Coronary artery (tissue), 2 donors: Measurements from ENCODE around the gene FIBIN.
A peak's percentile ranks its signal among the peaks of the same experiment; 100 is the strongest.
"Not testable (repeated sequence)": the region's sequence is repeated elsewhere in the genome, so short reads cannot be mapped to it uniquely, and the experiment has no call there.

Experiments used
- DNase-seq: peaks from one replicate; pipeline ENCODE4 v3.0.0-alpha.2; 2017; ENCODE audit warnings: low spot score
- H3K27ac ChIP-seq, 2 donors: fragments of 200-600 bp; sonication (generic); one replicate each; pipeline ENCODE4 v1.5.1; 2016 to 2019
- H3K4me3 ChIP-seq: fragments of 200-600 bp; sonication (generic); 2 replicates; pipeline ENCODE4 v1.5.1; 2016; ENCODE audit warnings: mild to moderate bottlenecking, moderate library complexity
- TF ChIP-seq, protein P1 (sequence below): fragments of 200-600 bp; sonication (generic); IDR thresholded peaks from one replicate; pipeline ENCODE4 v1.5.1; 2019; ENCODE audit warnings: antibody characterized with exemption

Gene FIBIN

DNA sequence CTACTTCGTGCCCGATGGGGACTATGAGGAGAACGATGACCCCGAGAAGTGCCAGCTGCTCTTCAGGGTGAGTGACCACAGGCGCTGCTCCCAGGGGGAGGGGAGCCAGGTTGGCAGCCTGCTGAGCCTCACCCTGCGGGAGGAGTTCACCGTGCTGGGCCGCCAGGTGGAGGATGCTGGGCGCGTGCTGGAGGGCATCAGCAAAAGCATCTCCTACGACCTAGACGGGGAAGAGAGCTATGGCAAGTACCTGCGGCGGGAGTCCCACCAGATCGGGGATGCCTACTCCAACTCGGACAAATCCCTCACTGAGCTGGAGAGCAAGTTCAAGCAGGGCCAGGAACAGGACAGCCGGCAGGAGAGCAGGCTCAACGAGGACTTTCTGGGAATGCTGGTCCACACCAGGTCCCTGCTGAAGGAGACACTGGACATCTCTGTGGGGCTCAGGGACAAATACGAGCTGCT lies 751 bp downstream of the FIBIN start:
- Histone ChIP-seq H3K27ac (peak overlapping the region; percentile 93 to 97), H3K4me3 (peak overlapping the region; percentile 90)
- TF ChIP-seq, protein P1, sequence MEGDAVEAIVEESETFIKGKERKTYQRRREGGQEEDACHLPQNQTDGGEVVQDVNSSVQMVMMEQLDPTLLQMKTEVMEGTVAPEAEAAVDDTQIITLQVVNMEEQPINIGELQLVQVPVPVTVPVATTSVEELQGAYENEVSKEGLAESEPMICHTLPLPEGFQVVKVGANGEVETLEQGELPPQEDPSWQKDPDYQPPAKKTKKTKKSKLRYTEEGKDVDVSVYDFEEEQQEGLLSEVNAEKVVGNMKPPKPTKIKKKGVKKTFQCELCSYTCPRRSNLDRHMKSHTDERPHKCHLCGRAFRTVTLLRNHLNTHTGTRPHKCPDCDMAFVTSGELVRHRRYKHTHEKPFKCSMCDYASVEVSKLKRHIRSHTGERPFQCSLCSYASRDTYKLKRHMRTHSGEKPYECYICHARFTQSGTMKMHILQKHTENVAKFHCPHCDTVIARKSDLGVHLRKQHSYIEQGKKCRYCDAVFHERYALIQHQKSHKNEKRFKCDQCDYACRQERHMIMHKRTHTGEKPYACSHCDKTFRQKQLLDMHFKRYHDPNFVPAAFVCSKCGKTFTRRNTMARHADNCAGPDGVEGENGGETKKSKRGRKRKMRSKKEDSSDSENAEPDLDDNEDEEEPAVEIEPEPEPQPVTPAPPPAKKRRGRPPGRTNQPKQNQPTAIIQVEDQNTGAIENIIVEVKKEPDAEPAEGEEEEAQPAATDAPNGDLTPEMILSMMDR, result no peak
- DNase-seq, result peak; percentile 76

DNA sequence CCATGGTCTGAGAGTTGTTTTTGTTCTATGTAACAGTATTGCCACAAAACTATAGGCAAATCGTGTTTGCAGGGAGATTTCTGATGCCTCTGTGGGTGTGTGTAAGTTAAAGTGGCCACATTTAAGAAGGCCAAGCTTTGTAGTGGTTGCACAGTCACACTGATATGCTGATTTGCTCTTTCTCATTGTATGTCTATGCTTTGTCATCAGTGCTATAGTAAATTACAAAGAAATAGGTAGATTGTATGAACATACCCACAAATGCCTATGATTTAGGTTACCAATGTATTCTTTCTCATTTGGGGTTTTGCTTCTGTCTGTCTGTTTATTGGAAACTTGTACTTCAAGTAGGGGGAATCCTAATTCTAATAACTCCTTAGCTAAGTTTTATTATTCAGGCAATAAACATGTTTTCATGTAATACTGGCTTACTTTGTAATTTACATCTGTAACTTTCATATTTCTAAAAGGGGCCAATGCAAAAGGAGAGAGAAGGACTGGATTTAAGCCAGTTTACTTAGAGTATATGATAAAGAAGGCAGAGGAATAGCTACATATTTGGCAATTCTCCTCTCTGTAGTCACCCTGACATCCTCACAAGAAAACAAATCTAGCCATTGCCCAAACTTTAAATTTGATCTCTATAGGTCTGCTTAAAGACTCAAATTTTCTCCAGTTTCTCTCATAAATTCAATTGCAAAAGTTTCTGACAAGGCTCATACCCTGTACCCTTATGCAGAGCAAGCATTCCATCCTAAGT lies 2.0 kb downstream of the FIBIN start:
- no peak for DNase-seq
- peak overlapping the region; percentile 93 to 97 for H3K27ac ChIP-seq
- H3K4me3 ChIP-seq, result peak overlapping the region; percentile 90
- TF ChIP-seq, protein P1, result no peak

DNA sequence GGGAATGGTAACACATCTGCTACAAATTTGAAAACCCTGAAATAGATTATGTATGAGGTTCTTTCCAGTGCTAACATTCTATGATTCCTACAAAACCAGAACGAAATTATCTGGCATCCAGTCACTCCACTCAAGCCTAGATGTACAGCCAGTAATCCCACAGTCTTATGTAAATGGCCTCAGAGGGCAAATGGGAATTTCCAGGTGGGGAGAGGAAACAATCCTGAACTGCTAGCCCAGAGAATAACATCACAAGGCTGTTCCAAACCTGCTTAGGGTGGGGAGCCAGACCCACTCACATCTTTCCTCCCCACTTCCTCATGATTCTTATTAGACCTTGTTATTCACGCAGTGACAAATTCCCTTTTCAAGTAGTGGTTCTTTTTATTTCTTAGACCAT lies 3.5 kb downstream of the FIBIN start:
- H3K27ac ChIP-seq, result peak overlapping the region; percentile 93 to 97
- H3K4me3 ChIP-seq, result peak overlapping the region; percentile 90
- TF ChIP-seq, protein P1, result no peak
- DNase-seq, result no peak

DNA sequence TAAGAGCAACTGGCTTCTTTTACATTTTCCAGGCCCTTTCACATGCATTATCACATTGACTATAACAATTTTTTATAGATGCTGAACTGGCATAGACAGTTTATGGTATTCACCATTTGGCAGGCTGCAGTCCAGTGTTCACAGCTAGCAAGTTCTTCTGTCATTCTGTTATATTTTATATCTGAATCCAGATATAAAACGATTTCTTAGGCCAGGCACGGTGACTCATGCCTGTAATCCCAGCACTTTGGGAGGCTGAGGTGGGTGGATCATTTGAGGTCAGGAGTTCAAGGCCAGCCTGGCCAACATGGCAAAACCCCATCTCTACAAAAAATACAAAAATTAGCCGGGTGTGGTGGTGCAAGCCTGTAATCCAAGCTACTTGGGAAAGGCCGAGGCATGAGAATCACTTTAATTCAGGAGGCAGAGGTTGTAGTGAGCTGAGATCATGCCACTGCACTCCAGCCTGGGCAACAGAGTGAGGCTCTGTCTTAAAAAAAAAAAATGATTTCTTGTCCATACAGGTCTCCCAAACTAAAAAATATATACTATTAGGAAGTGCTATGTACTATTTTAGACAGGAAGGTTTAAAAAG lies 7.3 kb downstream of the FIBIN start:
- DNase-seq, H3K4me3 ChIP-seq: not testable (repeated sequence)

DNA sequence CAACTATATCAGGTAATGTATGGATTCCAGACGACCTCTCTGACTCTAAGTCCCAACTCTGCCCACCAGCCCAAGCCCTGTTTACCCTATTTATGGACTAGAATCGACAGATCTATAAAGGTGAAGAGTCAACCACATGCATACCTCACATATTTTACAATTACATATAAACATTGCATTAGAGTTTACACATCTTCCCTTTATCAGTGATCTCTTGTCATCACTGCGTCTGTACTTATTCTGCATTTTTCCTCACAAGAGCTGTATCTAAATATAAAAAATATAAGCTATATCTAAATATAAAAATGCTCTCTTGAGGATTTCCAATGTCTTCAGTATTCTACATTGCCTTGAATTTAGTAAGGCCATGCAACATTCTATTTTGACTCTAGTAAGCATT lies 8.5 kb downstream of the FIBIN start:
- TF ChIP-seq, protein P1, result no peak

More for the DNA sequence above, 7.3 kb downstream of the FIBIN start:
- H3K27ac ChIP-seq, result peak overlapping the region; percentile 30 to 51

DNA sequence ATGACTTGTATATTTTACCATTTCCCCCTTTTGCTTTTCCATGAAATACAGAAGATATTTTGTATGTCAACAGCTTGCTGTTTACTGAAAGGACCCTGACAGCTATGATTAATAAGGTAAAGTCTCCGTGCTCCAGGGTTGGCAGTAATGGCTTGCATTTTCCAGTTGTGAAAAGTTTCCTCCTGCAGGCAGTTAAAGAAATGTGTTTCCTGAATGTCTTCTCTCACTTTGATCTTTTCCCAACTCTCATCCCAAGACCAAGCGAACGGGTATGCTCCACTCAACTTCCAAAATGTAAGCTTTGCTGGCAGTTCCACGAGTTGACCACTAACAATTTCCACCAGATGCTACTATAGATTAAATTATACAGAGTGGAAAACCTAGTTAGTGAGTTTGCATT lies 8.9 kb downstream of the FIBIN start:
- no peak overlapping the region for H3K27ac ChIP-seq
- no peak for DNase-seq
- TF ChIP-seq, protein P1, result no peak
- H3K4me3 ChIP-seq, result no peak overlapping the region

More for the DNA sequence above, 8.5 kb downstream of the FIBIN start:
- H3K4me3 ChIP-seq, result no peak overlapping the region
- H3K27ac ChIP-seq, result peak overlapping the region in 1 of 2 donors; percentile 12
- no peak for DNase-seq

DNA sequence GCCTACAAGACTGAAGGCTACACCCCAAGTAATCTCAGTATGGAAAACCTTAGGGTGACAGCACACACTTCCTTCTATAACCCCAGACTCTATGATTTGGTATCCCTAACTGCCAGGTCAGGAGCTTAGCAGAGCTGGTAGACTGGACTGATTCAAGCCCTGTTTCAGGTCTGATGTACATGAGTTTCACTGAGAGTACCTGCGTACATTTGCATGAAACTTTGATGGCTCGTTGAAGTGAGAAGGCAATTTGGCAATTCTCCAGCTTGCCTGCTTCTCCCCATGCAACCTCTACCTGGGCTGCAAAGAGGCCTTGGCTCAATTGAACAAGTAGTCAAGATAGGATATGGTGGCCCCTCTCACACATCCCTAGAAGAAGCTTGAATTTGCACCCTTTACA lies 10.2 kb downstream of the FIBIN start:
- Histone ChIP-seq H3K27ac (no peak overlapping the region), H3K4me3 (no peak overlapping the region)
- DNase-seq, result no peak
- TF ChIP-seq, protein P1, result no peak
